Neutrophil (primary cell): ENCODE measurements around the gene RPTOR.

ENCODE experiments used
- H3K27ac ChIP-seq: fragments of 200-600 bp; sonication (generic); 2 replicates; pipeline ENCODE4 v1.5.1; 2016; ENCODE audit warnings: mild to moderate bottlenecking, moderate library complexity
- H3K27me3 ChIP-seq: fragments of 200-600 bp; sonication (generic); 2 replicates; pipeline ENCODE4 v1.6.0; 2016; ENCODE audit warnings: mild to moderate bottlenecking
- H3K36me3 ChIP-seq: fragments of 200-600 bp; sonication (generic); 2 replicates; pipeline ENCODE4 v1.5.1; 2017
- H3K4me1 ChIP-seq, 2 experiments: fragments of 200-600 bp in 1 of 2; sonication (generic) in 1 of 2; 1 replicate in 1 of 2; 2 replicates in 1 of 2; pipeline versions ENCODE4 v1.5.1 to v1.6.1; 2013 to 2016; ENCODE audit warnings: low read depth in 1 of 2, low read length in 1 of 2, mild to moderate bottlenecking in 1 of 2, moderate library complexity in 1 of 2; ENCODE audit not compliant: control insufficient read depth in 1 of 2, insufficient read depth in 1 of 2
- H3K4me3 ChIP-seq, 2 experiments: fragments of 200-600 bp in 1 of 2; sonication (generic) in 1 of 2; 1 replicate in 1 of 2; 2 replicates in 1 of 2; pipeline ENCODE4 v1.5.1; 2013 to 2016; ENCODE audit warnings: low read depth in 1 of 2, low read length in 1 of 2, mild to moderate bottlenecking in 1 of 2, moderate library complexity in 1 of 2
- H3K9me3 ChIP-seq: fragments of 200-600 bp; sonication (generic); 2 replicates; pipeline ENCODE4 v1.5.1; 2016
- CTCF ChIP-seq: fragments of 200-600 bp; sonication (generic); IDR thresholded peaks from 2 replicates; pipeline ENCODE4 v1.5.1; 2016; ENCODE audit warnings: antibody characterized with exemption

The RPTOR gene

GRCh38 chr17:80592243-80592642 is 47.6 kb downstream of the RPTOR start:
- Histone ChIP-seq H3K4me3 (no peak overlapping the region), H3K27ac (no peak overlapping the region)
- no peak for TF ChIP-seq CTCF

GRCh38 chr17:80593181-80593580 is 48.5 kb downstream of the RPTOR start:
- Histone ChIP-seq H3K27ac (no peak overlapping the region), H3K4me3 (no peak overlapping the region), H3K9me3 (no peaks in the 10 kb centered on the region), H3K4me1 (peaks cover 22 to 32% of the 10 kb centered on the region in 2 experiments), H3K36me3 (no peaks in the 10 kb centered on the region), H3K27me3 (no peaks in the 10 kb centered on the region)
- TF ChIP-seq CTCF, result no peak

More at GRCh38 chr17:80592243-80592642, 47.6 kb downstream of the RPTOR start:
- no peaks in the 10 kb centered on the region for H3K9me3 ChIP-seq
- peaks cover 23 to 31% of the 10 kb centered on the region in 2 experiments for H3K4me1 ChIP-seq
- H3K27me3 ChIP-seq, result peaks cover under 1% of the 10 kb centered on the region
- no peaks in the 10 kb centered on the region for H3K36me3 ChIP-seq

- Histone ChIP-seq H3K4me1 (peaks cover 28 to 38% of the 10 kb centered on the region in 2 experiments), H3K9me3 (no peaks in the 10 kb centered on the region), H3K36me3 (no peaks in the 10 kb centered on the region), H3K27ac (no peak overlapping the region), H3K27me3 (no peaks in the 10 kb centered on the region), H3K4me3 (no peak overlapping the region)
- no peak for TF ChIP-seq CTCF
Measured at GRCh38 chr17:80594431-80595269, 50.0 kb downstream of the RPTOR start.

- H3K4me1 ChIP-seq, result peaks cover 35 to 47% of the 10 kb centered on the region in 2 experiments
Measured at GRCh38 chr17:80596760-80597608, 52.3 kb downstream of the RPTOR start.

More at GRCh38 chr17:80596760-80597608, 52.3 kb downstream of the RPTOR start:
- no peaks in the 10 kb centered on the region for H3K9me3 ChIP-seq
- H3K27ac ChIP-seq, result no peak overlapping the region
- H3K36me3 ChIP-seq, result no peaks in the 10 kb centered on the region
- H3K4me3 ChIP-seq, result no peak overlapping the region
- TF ChIP-seq CTCF, result no peak
- no peaks in the 10 kb centered on the region for H3K27me3 ChIP-seq
